NCI-H2196 (cell line): ENCODE data around the gene DCAF10.
"Not testable (repeated sequence)": the region's sequence is repeated elsewhere in the genome, so short reads cannot be mapped to it uniquely, and the experiment has no call there.

Experiments
- DNase-seq: peaks from one replicate; lab custom pipeline; 2025; ENCODE audit not compliant: unreplicated experiment; lab: John Stamatoyannopoulos, UW

Gene DCAF10, protein sequence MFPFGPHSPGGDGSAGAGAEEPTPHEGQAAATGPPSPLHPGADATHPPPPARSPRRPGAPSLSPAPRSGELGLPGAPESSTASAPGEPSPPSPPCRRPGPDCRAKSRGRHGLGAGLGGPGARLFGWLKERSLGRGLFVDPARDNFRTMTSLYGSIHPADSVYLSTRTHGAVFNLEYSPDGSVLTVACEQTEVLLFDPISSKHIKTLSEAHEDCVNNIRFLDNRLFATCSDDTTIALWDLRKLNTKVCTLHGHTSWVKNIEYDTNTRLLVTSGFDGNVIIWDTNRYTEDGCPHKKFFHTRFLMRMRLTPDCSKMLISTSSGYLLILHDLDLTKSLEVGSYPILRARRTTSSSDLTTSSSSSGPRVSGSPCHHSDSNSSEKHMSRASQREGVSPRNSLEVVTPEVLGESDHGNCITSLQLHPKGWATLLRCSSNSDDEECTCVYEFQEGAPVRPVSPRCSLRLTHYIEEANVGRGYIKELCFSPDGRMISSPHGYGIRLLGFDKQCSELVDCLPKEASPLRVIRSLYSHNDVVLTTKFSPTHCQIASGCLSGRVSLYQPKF

DNA sequence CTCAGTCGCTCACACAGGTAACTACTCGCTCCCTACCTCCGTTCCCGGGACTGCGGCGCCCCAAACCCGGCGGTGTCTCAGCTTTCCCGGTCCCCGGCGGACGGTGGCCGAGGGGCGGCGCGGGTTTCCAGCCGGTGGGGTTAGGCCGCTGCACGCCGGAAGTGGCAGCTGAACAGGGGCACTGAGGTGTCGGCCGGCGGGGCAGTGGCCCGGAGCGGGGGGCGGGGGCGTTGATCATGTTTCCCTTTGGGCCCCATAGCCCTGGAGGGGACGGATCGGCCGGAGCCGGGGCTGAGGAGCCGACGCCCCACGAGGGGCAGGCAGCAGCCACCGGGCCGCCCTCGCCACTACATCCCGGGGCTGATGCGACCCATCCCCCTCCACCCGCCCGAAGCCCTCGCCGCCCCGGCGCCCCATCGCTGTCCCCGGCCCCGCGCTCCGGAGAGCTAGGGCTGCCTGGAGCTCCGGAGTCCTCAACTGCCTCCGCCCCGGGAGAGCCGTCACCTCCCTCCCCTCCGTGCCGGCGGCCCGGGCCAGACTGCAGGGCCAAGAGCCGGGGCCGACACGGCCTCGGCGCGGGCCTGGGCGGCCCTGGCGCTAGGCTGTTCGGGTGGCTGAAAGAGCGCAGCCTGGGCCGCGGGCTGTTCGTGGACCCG, at the start of gene DCAF10:
DCAF10 (plus strand) TSS at position 167 of the 656 bp plus-strand sequence; CDS start at position 237, 70 bp downstream.
- peak; percentile 80 for DNase-seq

DNA sequence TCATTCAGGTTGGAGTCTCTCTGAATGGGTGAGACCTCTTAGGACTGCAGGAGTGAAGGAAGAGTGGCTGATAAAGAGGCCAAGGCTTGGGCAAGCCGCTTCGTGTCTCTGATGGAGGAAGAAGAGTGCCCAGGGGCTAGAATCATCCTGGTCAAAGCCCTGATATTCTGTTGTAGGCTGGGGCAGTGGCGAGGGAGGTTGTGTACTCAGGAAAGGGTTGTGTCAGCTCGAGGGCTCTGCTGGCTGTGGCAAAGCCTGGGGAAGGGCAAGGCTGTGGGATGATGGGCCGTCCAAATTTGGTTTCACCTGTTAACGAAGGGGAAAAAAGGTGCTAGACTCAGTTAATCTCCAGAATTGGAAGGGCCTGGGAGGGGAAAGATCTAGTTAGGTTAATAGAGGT, 49.4 kb upstream of the DCAF10 start:
- DNase-seq, result no peak

DNA sequence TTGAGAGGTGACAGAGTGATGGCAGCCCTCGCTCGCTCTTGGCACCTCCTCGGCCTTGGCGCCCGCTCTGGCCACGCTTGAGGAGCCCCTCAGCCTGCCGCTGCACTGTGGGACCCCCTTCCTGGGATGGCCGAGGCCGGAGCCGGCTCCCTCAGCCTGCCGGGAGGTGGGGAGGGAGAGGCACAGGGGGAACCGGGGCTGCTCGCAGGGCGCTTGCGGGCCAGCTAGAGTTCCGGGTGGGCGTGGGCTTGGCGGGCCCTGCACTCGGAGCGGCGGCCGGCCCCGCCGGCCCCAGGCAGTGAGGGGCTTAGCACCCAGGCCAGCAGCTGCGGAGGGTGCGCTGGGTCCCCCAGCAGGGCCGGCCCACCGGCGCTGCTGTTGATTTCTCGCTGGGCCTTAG, 48.9 kb upstream of the DCAF10 start:
- not testable (repeated sequence) for DNase-seq

DNA sequence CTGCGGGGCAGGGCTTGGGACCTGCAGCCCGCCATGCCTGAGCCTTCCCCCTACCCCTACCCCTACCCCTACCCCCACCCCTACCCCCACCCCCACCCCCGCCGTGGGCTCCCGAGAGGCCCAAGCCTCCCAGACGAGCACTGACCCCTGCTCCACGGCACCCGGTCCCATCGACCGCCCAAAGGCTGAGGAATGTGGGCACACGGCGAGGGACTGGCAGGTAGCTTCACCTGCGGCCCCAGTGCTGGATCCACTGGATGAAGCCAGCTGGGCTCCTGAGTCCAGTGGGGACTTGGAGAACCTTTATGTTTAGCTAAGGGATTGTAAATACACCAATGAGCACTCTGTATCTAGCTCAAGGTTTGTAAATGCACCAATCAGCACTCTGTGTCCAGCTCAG, 48.5 kb upstream of the DCAF10 start:
- DNase-seq, result not testable (repeated sequence)

DNA sequence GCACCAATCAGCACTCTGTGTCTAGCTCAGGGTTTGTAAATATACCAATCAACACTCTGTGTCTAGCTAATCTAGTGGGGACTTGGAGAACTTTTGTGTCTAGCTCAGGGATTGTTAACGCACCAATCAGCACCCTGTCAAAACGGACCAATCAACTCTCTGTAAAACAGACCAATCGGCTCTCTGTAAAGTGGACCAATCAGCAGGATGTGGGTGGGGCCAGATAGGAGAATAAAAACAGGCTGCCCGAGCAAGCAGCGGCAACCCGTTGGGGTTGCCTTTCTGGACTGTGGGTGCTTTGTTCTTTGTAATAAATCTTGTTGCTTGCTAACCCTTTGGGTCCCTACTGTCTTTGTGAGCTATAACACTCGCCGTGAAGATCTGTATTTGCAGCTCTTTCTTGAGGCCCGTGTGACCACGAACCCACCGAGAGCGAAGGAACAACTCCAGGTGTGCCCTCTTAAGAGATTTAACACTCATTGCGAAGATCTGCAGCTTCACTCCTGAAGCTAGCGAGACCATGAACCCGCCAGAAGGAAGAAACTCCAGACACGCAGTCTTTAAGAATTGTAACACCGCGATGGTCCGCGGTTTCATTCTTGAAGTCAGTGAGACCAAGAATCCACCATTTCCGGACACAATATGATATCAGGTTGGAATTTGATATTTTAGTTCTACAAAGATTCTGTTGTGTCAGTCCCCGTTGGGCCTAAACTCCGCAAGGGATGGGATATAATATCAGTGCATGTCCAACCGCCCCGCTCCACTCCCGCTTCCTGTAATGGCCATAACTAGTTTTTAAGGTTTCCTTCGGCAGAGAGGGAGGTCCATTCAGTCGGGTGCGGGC, 47.7 kb upstream of the DCAF10 start:
- DNase-seq, result no peak

DNA sequence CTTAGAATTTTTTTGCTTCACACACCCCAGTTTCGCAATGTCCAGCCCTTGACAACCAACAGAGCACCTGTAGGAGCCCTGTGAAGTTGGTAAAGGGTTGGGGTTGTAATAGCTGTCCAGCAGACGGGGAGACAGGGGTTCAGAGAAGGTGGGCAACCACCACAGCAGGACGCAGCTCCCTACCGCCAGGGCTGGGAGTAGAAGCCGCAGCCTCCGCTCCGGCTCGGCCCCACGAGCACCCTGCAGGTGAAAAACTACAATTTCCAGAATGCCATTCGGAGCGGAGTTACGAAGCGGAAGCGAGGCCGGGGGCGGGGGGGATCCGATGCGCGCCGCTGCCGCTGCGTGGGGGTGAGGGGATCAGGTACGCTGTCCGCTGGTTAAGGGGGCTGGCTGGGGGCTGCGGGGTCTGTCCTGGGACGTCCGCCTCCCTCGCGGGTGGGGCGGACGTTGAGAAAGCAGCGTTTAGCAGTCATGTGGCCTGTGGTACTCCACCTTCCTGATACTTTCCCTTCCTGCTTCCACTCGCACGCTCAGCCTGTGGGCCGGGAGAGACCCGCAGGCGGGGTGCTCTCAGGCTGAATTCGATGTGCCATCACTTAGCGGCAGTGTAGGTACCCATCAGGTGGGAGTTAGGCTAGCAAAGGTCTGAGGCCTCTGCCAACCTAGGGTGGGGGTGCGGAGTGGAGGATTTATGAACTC, 47.0 kb upstream of the DCAF10 start, which contains the start of gene TRMT10B:
TRMT10B (plus strand) TSS at position 317 of the 702 bp plus-strand sequence. CDS start 8,127 bp downstream, outside the sequence.
- peak; percentile 69 for DNase-seq

DNA sequence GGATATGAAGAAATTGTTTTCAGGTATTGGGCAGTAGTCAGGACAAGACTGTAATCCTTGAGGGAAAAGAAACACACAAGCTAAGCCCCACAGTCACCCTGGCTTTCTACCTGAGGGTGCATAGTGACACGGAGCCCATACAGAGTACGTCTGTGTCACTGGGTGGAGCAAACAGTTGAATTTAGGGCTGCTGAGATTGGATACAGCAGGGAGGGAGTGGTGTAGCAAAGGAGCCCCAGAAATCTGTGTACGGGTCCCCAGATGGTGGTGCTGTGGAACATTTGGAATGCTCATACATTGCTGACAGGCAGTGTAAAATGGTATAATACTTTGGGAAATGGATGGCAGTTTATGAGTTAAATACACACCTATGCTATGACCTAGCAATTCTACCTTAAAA, 41.9 kb upstream of the DCAF10 start:
- no peak for DNase-seq

DNA sequence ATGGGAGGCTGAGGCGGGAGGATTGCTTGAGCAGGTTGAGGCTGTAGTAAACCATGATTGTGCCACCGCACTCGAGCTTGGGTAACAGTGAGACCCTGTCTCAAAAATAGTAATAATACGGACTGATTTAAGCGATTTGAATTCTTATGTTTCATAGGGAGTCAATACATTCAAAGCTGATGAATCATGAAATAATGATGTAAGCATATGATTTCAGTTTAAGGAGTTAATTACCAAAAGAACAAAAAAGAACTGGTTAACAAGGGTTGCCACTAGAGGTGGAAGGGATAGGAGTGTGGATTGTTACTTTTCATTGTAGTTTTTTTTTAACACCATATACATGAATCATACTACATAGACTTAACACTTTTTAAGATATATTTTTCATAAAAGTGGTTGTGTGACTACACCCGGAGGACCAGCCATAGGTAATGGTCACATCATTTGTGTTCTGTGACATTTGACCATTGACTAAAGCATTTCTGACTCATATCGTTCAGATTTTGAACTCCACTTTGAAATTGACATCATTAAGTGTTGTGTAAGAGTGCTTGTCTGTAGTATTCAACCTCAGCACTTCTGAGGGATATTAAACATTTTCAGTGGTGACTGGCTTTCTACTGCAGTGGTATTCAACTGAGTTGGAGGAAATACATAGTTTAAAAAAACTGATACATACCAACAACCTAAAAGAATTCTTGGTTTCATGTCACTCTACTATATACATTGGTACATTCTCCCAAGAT, 40.0 kb upstream of the DCAF10 start:
- DNase-seq, result no peak

DNA sequence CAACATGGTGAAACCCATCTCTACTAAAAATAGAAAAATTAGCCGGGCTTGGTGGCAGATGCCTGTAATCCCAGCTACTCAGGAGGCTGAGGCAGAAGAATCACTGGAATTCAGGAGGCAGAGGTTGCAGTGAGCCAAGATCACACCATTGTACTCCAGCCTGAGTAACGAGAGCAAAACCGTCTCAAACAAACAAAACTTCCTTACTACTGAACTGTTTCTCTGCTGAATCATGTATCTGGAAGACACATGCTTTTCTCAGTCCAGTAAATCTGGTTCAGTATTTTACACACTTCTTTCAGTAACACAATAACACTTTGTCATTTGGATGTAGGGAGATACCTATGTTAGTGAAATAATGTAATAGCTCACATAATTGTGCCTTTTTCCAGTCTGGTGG, 39.1 kb upstream of the DCAF10 start:
- no peak for DNase-seq

DNA sequence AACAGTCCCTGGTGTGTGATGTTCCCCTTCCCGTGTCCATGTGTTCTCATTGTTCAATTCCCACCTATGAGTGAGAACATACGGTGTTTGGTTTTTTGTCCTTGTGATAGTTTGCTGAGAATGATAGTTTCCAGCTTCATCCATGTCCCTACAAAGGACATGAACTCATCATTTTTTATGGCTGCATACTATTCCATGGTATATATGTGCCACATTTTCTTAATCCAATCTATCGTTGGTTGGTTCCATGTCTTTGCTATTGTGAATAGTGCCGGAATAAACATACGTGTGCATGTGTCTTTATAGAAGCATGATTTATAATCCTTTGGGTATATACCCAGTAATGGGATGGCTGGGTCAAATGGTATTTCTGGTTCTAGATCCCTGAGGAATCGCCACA, 35.3 kb upstream of the DCAF10 start:
- DNase-seq, result not testable (repeated sequence)

DNA sequence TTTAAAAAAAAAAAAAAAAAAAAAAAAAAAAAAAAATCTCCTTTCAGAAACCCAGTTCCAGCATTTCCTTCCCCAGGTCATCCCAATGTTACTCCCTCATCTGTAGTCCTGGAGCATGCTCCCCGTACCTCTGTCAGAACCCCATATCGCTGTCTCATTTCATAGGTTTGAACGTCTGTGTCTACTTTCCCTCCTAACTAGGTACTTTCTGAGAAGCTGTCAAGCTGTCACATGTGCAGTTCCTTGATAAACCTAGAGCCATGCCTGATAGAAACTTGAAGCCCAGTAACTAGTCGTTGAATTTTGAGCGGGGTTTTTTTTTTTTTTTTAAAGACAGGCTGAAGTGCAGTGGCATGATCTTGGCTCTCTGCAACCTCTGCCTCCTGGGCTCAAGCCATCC, 31.3 kb upstream of the DCAF10 start:
- no peak for DNase-seq

DNA sequence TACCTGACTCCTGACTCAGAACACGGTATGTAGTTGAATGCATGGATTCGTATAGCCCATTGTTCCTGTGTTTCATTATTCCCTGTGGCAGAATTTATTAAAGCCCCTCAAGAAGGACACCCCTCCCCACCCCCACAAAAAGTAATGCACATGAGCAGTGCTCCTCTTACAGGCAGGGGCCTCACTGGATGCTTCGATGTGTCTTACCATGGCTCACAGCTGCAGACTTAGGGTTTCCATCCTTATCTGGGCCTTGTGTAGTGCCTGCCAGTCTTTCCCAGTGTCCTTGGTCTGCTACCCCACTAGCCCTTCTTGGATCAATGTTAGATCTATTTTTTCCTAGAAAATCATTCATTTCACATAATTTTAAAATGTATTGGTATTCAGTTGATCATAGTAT, 30.6 kb upstream of the DCAF10 start:
- no peak for DNase-seq

DNA sequence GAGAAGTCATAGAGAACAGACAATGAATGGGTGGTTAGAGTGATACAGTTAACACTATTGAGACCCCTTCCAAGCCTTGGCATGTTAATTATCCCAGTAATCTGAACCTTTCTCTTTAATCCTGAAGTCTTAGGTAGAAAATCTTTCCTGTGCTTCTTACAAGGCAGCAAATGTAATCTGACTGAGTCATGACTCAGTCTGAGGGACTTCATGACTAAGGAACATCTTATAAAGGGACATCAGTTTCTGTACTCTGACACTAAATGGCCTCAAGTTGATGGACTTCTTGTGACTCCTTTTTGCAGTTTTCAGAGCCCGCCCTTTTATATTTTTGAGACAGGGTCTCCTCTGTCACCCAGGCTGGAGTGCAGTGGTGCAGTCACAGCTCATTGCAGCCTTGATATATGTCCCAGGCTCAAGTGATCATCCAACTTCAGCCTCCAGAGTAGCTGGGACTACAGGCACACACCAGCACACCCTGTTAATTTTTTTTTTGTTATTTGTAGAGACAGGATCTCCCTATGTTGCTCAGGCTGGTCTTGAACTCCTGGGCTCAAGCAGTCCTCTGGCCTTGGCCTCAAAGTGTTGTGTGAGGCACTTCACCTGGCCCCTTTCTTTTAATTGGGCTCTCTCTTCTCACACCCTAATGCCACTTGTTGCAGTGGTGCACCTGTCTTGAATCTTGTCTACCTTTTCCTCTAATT, 25.2 kb upstream of the DCAF10 start:
- DNase-seq, result no peak

DNA sequence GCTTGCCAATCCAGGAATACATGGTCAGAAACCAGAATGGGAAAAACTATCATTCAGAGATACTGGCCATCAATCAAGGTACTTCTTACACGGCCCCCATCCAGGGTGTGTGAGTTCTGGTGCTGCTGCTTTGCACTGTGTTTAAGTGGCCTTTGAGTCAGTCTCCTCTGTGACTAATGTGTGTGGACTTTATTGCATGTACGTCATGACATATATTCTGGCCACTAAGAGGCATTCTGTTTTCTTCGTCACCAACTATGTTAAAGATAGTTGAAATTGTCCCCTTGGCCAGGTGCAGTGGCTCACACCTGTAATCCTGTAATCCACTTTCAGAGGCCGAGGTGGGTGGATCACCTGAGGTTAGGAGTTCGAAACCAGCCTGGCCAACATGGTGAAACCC, 24.3 kb upstream of the DCAF10 start:
- no peak for DNase-seq

DNA sequence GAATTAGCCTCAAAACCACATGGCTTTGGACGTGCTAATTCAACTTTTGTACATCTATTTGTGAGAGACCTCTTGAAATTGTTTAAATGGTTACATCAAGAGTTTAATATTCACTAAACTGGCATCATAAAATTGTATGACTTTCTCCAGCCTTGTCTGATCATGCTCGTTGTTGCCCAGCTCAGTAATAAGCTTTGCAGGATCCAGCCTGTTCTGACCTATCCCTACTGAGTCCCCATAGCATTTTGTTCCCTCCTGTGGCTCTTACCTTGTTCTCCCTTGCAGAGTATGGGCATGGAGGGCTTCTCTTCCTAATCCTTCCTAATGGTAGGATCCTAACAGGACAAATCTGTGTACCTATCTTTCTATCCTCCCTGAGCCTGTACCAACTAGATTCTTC, 22.1 kb upstream of the DCAF10 start:
- DNase-seq, result no peak

DNA sequence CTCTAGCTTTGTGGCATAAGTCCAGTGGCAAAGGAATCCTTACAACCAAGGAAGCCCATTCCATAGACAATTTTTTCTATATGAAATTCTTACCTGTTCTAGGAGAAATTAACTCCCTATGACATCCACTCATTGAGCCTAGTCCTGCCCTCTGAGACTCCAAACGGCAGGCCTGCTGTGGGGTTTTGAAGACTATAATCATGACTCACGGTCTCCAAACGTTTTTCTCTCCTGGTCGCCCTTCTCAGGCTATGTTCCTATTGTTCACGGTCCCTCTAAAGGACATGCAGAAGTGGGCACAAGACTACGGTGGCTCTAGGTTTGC, 16.3 kb upstream of the DCAF10 start:
- DNase-seq, result no peak

DNA sequence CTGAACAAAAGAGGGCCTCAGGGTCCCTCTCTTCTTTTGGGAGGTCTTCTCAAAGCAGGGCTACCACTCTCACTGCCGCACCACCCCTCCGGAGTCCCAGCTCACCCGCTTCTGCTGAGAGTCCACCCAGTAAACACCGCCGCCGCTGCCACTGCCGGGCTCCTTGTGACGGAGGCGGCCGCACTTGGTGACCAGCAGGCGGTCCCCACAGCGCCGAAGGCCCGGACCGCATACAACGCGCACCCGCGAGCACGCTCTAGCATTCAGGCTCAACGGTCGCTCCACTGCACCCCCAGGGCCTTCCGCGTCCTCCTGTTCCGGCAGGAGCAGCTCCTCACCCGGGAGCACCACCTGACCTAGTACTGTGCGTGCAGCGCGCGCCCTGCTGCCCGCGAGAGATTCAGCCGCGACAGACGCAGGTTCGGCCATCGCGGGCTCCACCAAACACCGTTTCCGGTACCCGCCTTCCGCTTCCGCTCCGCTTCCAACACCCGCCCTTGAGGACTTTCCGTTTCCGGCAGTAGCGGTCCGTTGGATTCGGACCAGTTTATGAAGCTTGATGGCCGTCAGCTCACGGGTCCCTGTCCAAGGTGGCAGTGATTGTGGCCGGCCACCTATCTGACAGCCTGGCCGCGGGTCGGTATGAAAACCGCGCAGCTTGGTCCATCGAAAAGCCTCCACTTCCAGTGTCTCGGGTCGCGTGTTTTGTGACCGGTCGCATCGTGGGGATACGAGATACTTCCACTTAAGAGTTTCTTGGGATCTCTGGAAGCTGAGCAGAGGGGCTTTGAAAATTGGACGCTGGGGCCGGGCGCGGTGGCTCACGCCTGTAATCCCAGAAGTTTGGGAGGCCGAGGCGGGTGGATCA, 15.7 kb upstream of the DCAF10 start, which contains the start of gene EXOSC3:
EXOSC3 (minus strand) TSS at position 449 of the 868 bp plus-strand sequence; CDS start at position 429, 20 bp downstream.
- DNase-seq, result peak; percentile 92

DNA sequence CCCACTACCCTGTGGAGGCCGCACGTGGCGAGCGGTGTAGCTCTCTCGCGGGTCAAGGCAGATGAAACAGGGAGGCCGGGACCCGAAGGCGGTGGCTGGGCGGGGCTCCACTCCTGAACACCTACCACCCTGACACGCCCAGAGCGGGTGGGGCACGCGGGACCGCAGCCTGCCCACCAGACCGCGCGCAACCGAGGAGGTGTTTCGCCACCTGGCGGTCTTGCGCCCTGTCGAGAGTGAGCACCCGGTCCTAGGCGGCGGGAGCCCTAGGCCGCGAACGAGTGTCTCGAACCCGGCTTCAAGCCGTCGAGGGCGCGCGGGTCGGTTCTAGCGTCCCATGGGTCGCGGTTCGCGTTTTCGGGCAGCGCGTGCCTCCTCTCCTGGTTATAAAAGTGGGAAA, 13.5 kb upstream of the DCAF10 start:
- DNase-seq, result no peak
